DND-41 (cell line): Measurements from ENCODE around the gene FBXO28.

ENCODE experiments used
- ATAC-seq: fragments of 200-7000 bp; cut with Tn5 transposase; 3 replicates; pipeline ENCODE4 v1.9.1; 2021; ENCODE audit warnings: low read depth; ENCODE audit not compliant: insufficient read depth
- DNase-seq: peaks from one replicate; pipeline ENCODE4 v3.0.0-alpha.2; 2020
- H2AFZ ChIP-seq: 2 replicates; pipeline ENCODE4 v1.6.0; 2012; ENCODE audit warnings: low read depth, low read length
- H3K27ac ChIP-seq: 2 replicates; pipeline ENCODE4 v1.5.1; 2012; ENCODE audit warnings: low read length, inconsistent platforms
- H3K27me3 ChIP-seq: fragments of 200-600 bp; sonication (generic); 2 replicates; pipeline ENCODE4 v1.6.0; 2012; ENCODE audit warnings: low read length, mild to moderate bottlenecking, inconsistent platforms; ENCODE audit not compliant: insufficient read depth, poor library complexity
- H3K36me3 ChIP-seq: 2 replicates; pipeline ENCODE4 v1.5.1; 2012; ENCODE audit warnings: low read length, inconsistent platforms; ENCODE audit not compliant: insufficient read depth
- H3K4me1 ChIP-seq: 2 replicates; pipeline ENCODE4 v1.5.1; 2012; ENCODE audit warnings: mild to moderate bottlenecking, low read length; ENCODE audit not compliant: insufficient read depth
- H3K4me2 ChIP-seq: 2 replicates; pipeline ENCODE4 v1.6.0; 2012; ENCODE audit warnings: mild to moderate bottlenecking, moderate library complexity, low read length, inconsistent platforms; ENCODE audit not compliant: insufficient read depth
- H3K4me3 ChIP-seq, 2 experiments: fragments of 200-600 bp in 1 of 2; shearing (Covaris generic) in 1 of 2; 2 replicates each; pipeline ENCODE4 v1.5.1; 2012 to 2016; ENCODE audit warnings: inconsistent platforms in 2 of 2, low read length in 2 of 2, mild to moderate bottlenecking in 2 of 2, low read depth in 1 of 2, moderate library complexity in 1 of 2
- H3K79me2 ChIP-seq: 2 replicates; pipeline ENCODE4 v1.6.0; 2012; ENCODE audit warnings: low read length, inconsistent platforms; ENCODE audit not compliant: insufficient read depth
- H3K9ac ChIP-seq: 2 replicates; pipeline ENCODE4 v1.6.0; 2012; ENCODE audit warnings: low read depth, mild to moderate bottlenecking, inconsistent platforms, low read length, moderate library complexity
- H3K9me3 ChIP-seq: 2 replicates; pipeline ENCODE4 v1.5.1; 2012; ENCODE audit warnings: low read length, moderate library complexity, mild to moderate bottlenecking, inconsistent platforms; ENCODE audit not compliant: insufficient read depth, severe bottlenecking
- H4K20me1 ChIP-seq: 2 replicates; pipeline ENCODE4 v1.6.0; 2012; ENCODE audit warnings: low read length; ENCODE audit not compliant: insufficient read depth
- CTCF ChIP-seq: IDR thresholded peaks from 2 replicates; pipeline ENCODE4 v1.5.1; 2012; ENCODE audit warnings: borderline replicate concordance, low read length, moderate library complexity, mild to moderate bottlenecking; ENCODE audit not compliant: poor library complexity, severe bottlenecking; ENCODE audit errors: extremely low read depth
- EZH2 ChIP-seq: IDR thresholded peaks from 3 replicates; pipeline ENCODE4 v1.6.1; 2012; ENCODE audit warnings: borderline replicate concordance, low read depth, mild to moderate bottlenecking, moderate library complexity, low read length, inconsistent platforms; ENCODE audit not compliant: severe bottlenecking

The FBXO28 gene

GRCh38 chr1:224080115-224080774 lies 33.7 kb upstream of the FBXO28 start:
- Histone ChIP-seq H3K27me3 (peaks cover 10% of the 10 kb centered on the region), H3K79me2 (no peaks in the 10 kb centered on the region), H3K4me2 (no peak overlapping the region), H3K9ac (no peak overlapping the region), H3K36me3 (no peaks in the 10 kb centered on the region), H3K4me3 (no peak overlapping the region), H4K20me1 (no peaks in the 10 kb centered on the region), H3K4me1 (no peaks in the 10 kb centered on the region), H3K9me3 (no peaks in the 10 kb centered on the region), H2AFZ (no peak overlapping the region), H3K27ac (no peak overlapping the region)
- no peak for TF ChIP-seq EZH2
- no peak for TF ChIP-seq CTCF
- DNase-seq (no peak), ATAC-seq (no peak)

DNA sequence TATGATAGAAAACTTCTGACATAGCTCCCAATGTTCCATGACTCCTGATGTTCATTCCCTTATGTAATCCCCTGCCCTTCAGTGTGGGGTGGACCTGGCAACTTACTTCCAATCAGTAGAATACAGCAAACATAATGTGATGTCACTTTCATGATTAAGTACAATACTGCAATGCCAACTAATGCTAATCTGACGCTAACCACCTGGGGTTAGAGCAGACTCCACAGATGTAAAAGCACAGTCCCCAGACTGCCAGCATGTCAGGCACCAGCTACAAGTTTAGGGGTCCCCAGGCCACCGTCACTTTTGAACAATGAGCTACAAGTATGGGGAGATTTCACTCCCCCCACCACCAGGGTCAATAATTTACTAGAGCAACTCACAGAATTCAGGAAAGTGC lies 32.3 kb upstream of the FBXO28 start:
- Histone ChIP-seq H3K4me2 (no peak overlapping the region), H3K36me3 (no peaks in the 10 kb centered on the region), H3K9ac (no peak overlapping the region), H3K27ac (no peak overlapping the region), H4K20me1 (no peaks in the 10 kb centered on the region), H3K79me2 (no peaks in the 10 kb centered on the region), H2AFZ (no peak overlapping the region), H3K9me3 (no peaks in the 10 kb centered on the region), H3K4me1 (no peaks in the 10 kb centered on the region), H3K27me3 (peaks cover 10% of the 10 kb centered on the region), H3K4me3 (no peak overlapping the region)
- TF ChIP-seq CTCF (no peak), EZH2 (no peak)
- ATAC-seq, result no peak
- DNase-seq, result no peak

GRCh38 chr1:224082146-224082545 lies 31.8 kb upstream of the FBXO28 start:
- H3K27me3 ChIP-seq, result peaks cover 10% of the 10 kb centered on the region
- DNase-seq (no peak), ATAC-seq (no peak)
- no peak overlapping the region for H3K27ac ChIP-seq
- H3K79me2 ChIP-seq, result no peaks in the 10 kb centered on the region
- no peak overlapping the region for H3K4me2 ChIP-seq
- no peak overlapping the region for H3K4me3 ChIP-seq
- H3K9me3 ChIP-seq, result no peaks in the 10 kb centered on the region
- TF ChIP-seq EZH2 (no peak), CTCF (no peak)
- H3K4me1 ChIP-seq, result no peaks in the 10 kb centered on the region
- no peak overlapping the region for H3K9ac ChIP-seq
- no peaks in the 10 kb centered on the region for H3K36me3 ChIP-seq
- no peak overlapping the region for H2AFZ ChIP-seq
- H4K20me1 ChIP-seq, result no peaks in the 10 kb centered on the region
